ENCODE measurements around the gene MYO15B.

Gene MYO15B

DNA sequence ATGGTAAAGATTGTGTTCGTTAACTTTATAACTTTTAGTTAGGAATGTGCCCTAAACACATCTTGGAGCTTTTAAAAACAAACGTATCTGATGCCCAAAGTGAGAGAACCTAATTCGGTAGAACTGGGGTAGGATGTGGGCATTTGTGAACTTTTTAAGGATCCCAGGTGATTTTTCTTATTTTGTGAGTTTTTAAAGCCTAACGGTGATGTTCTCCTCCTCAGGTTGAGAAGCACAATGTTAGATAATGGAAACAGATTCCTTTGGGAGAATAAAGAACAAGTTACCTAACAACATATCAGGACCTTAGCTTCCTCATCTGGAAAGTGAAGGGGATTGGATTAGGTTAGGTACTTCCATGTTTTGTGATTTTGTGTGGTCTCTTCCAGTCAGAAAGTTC, 80.2 kb downstream of the MYO15B start:
- no peak for TF ChIP-seq EZH2phosphoT487 (IDR thresholded peaks at IDR 0.05; ENCODE audit: borderline replicate concordance)
- TF ChIP-seq, protein P1, sequence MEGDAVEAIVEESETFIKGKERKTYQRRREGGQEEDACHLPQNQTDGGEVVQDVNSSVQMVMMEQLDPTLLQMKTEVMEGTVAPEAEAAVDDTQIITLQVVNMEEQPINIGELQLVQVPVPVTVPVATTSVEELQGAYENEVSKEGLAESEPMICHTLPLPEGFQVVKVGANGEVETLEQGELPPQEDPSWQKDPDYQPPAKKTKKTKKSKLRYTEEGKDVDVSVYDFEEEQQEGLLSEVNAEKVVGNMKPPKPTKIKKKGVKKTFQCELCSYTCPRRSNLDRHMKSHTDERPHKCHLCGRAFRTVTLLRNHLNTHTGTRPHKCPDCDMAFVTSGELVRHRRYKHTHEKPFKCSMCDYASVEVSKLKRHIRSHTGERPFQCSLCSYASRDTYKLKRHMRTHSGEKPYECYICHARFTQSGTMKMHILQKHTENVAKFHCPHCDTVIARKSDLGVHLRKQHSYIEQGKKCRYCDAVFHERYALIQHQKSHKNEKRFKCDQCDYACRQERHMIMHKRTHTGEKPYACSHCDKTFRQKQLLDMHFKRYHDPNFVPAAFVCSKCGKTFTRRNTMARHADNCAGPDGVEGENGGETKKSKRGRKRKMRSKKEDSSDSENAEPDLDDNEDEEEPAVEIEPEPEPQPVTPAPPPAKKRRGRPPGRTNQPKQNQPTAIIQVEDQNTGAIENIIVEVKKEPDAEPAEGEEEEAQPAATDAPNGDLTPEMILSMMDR (conservative IDR thresholded peaks at IDR 0.05; ENCODE audit: low read length) = no peak
- Histone ChIP-seq H3K4me3 (ENCODE audit: low read length, poor library complexity, severe bottlenecking) (peak overlapping the region; percentile 92), H4K20me1 (ENCODE audit: insufficient read depth, low read length, poor library complexity, severe bottlenecking) (peaks cover 14% of the 10 kb centered on the region), H3K27me3 (ENCODE audit: insufficient read depth, low read length, poor library complexity, severe bottlenecking) (no peaks in the 10 kb centered on the region), H3K9me3 (ENCODE audit: insufficient read depth, low read depth, low read length) (no peaks in the 10 kb centered on the region), H3K36me3 (ENCODE audit: insufficient read depth, low read length) (peaks cover 25% of the 10 kb centered on the region; the same call in 1 of the 2 replicates), H3F3A (ENCODE audit: low read depth) (no peaks in the 10 kb centered on the region), H3K4me1 (ENCODE audit: insufficient read depth, low read length, poor library complexity, severe bottlenecking) (peaks cover 35% of the 10 kb centered on the region), H3K4me2 (ENCODE audit: low read depth, low read length, poor library complexity, severe bottlenecking) (peak overlapping the region; percentile 99), H3K79me2 (ENCODE audit: insufficient read depth, low read length) (peaks cover 70% of the 10 kb centered on the region), H3K9ac (ENCODE audit: low read depth, low read length, poor library complexity, severe bottlenecking) (peak overlapping the region; percentile 86), H3K9me2 (replicated peaks; ENCODE audit: low read depth, low read length) (no peaks in the 10 kb centered on the region), H2AFZ (ENCODE audit: low read length) (peak overlapping the region; percentile 66)

DNA sequence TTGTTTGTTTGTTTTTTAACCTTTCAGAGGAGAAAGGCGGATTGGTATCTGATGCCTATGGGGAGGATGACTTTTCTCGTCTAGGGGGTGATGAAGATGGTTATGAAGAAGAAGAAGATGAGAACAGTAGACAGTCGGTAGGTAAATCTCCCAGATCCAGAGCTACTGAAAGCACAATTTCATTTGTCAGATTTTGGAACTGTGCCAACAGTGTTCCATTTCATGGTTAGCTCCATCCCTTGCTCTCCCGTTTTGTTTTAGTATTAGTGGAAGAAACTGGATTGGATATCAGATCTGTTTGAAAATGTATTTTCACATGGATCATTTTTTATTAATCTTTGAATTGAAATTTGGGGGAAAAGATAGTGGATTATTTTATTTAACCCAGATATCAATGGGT, 80.9 kb downstream of the MYO15B start:
- Histone ChIP-seq H3K36me3 (ENCODE audit: insufficient read depth, low read length) (peaks cover 30% of the 10 kb centered on the region; the same call in 1 of the 2 replicates), H4K20me1 (ENCODE audit: insufficient read depth, low read length, poor library complexity, severe bottlenecking) (peaks cover 14% of the 10 kb centered on the region), H3K27me3 (ENCODE audit: insufficient read depth, low read length, poor library complexity, severe bottlenecking) (no peaks in the 10 kb centered on the region), H3K4me2 (ENCODE audit: low read depth, low read length, poor library complexity, severe bottlenecking) (peak overlapping the region; percentile 99), H2AFZ (ENCODE audit: low read length) (no peak overlapping the region), H3K4me1 (ENCODE audit: insufficient read depth, low read length, poor library complexity, severe bottlenecking) (peaks cover 35% of the 10 kb centered on the region), H3K9me2 (replicated peaks; ENCODE audit: low read depth, low read length) (no peaks in the 10 kb centered on the region), H3F3A (ENCODE audit: low read depth) (no peaks in the 10 kb centered on the region), H3K79me2 (ENCODE audit: insufficient read depth, low read length) (peaks cover 70% of the 10 kb centered on the region), H3K4me3 (ENCODE audit: low read length, poor library complexity, severe bottlenecking) (peak overlapping the region; percentile 92), H3K9me3 (ENCODE audit: insufficient read depth, low read depth, low read length) (no peaks in the 10 kb centered on the region), H3K9ac (ENCODE audit: low read depth, low read length, poor library complexity, severe bottlenecking) (peak overlapping the region; percentile 86)
- TF ChIP-seq, protein P1 (conservative IDR thresholded peaks at IDR 0.05; ENCODE audit: low read length) = no peak
- TF ChIP-seq EZH2phosphoT487 (IDR thresholded peaks at IDR 0.05; ENCODE audit: borderline replicate concordance) = no peak

DNA sequence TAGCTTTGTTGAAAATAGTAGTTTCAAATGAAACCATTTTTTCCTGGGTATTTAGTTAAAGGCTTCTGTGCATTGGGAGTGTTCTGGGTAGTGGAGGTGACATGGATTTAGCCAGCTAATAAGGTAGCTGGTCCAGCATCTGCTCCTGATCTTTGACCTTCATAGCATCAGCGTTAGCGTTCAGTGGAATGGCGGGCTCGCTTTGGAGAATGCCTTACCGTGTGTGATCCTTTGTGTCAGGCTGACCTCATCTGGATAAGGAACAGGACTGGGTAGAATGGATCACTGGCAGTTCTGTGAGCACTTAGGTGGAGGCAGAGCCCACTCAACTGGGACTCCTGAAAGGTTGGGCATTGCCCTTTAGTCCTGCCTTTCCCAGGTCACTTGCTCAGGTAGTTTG, 83.3 kb downstream of the MYO15B start:
- no peak overlapping the region for H3K9ac ChIP-seq (ENCODE audit: low read depth, low read length, poor library complexity, severe bottlenecking)
- H3K4me3 ChIP-seq (ENCODE audit: low read length, poor library complexity, severe bottlenecking) = peak overlapping the region; percentile 8
- no peaks in the 10 kb centered on the region for H3K9me3 ChIP-seq (ENCODE audit: insufficient read depth, low read depth, low read length)
- H3F3A ChIP-seq (ENCODE audit: low read depth) = no peaks in the 10 kb centered on the region
- no peaks in the 10 kb centered on the region for H3K9me2 ChIP-seq (replicated peaks; ENCODE audit: low read depth, low read length)
- peaks cover 35% of the 10 kb centered on the region for H3K36me3 ChIP-seq (ENCODE audit: insufficient read depth, low read length)
- peaks cover 14% of the 10 kb centered on the region for H4K20me1 ChIP-seq (ENCODE audit: insufficient read depth, low read length, poor library complexity, severe bottlenecking)
- peak overlapping the region; percentile 99 for H3K4me2 ChIP-seq (ENCODE audit: low read depth, low read length, poor library complexity, severe bottlenecking)
- no peak overlapping the region for H2AFZ ChIP-seq (ENCODE audit: low read length)
- H3K4me1 ChIP-seq (ENCODE audit: insufficient read depth, low read length, poor library complexity, severe bottlenecking) = peaks cover 30% of the 10 kb centered on the region
- H3K27me3 ChIP-seq (ENCODE audit: insufficient read depth, low read length, poor library complexity, severe bottlenecking) = no peaks in the 10 kb centered on the region
- no peak for TF ChIP-seq EZH2phosphoT487 (IDR thresholded peaks at IDR 0.05; ENCODE audit: borderline replicate concordance)
- TF ChIP-seq, protein P1 (conservative IDR thresholded peaks at IDR 0.05; ENCODE audit: low read length) = no peak
- H3K79me2 ChIP-seq (ENCODE audit: insufficient read depth, low read length) = peaks cover 70% of the 10 kb centered on the region
